ENCODE data around the gene DSG4.
"Not testable (repeated sequence)": the region's sequence is repeated elsewhere in the genome, so short reads cannot be mapped to it uniquely, and the experiment has no call there.

The DSG4 gene

GRCh38 chr18:31376477-31376876, at the start of gene DSG4:
TSS of gene DSG4 (plus strand) at chr18:31376777. CDS start at chr18:31376912, 135 bp downstream.
- no peak for DNase-seq

- DNase-seq, result no peak
Observed at GRCh38 chr18:31329787-31330438, 46.7 kb upstream of the DSG4 start.

GRCh38 chr18:31343454-31343853, 33.1 kb upstream of the DSG4 start:
- DNase-seq, result no peak

GRCh38 chr18:31353336-31353735, 23.2 kb upstream of the DSG4 start:
- DNase-seq, result not testable (repeated sequence)

GRCh38 chr18:31354990-31355389, 21.6 kb upstream of the DSG4 start:
- no peak for DNase-seq

- DNase-seq, result no peak
Observed at GRCh38 chr18:31356025-31356424, 20.6 kb upstream of the DSG4 start.

GRCh38 chr18:31364190-31364589, 12.4 kb upstream of the DSG4 start:
- DNase-seq, result no peak

- DNase-seq, result no peak
Observed at GRCh38 chr18:31369478-31369877, 7.1 kb upstream of the DSG4 start.

GRCh38 chr18:31371989-31372388, 4.6 kb upstream of the DSG4 start:
- no peak for DNase-seq

- DNase-seq, result no peak
Observed at GRCh38 chr18:31373641-31374040, 2.9 kb upstream of the DSG4 start.

GRCh38 chr18:31380912-31381311, 4.3 kb downstream of the DSG4 start:
- no peak for DNase-seq

- no peak for DNase-seq
Observed at GRCh38 chr18:31382107-31382506, 5.5 kb downstream of the DSG4 start.

- DNase-seq, result no peak
Observed at GRCh38 chr18:31386741-31387140, 10.2 kb downstream of the DSG4 start.

- DNase-seq, result no peak
Observed at GRCh38 chr18:31393286-31393685, 16.7 kb downstream of the DSG4 start.

- DNase-seq, result no peak
Observed at GRCh38 chr18:31396796-31397612, 20.4 kb downstream of the DSG4 start.

- DNase-seq, result no peak
Observed at GRCh38 chr18:31398191-31398590, 21.6 kb downstream of the DSG4 start.

- no peak for DNase-seq
Observed at GRCh38 chr18:31399306-31400032, 22.9 kb downstream of the DSG4 start.

GRCh38 chr18:31401156-31402025, 24.8 kb downstream of the DSG4 start:
- no peak for DNase-seq

GRCh38 chr18:31402026-31402373, 25.4 kb downstream of the DSG4 start:
- DNase-seq, result no peak

- DNase-seq, result no peak
Observed at GRCh38 chr18:31403409-31403808, 26.8 kb downstream of the DSG4 start.

GRCh38 chr18:31407649-31408048, 31.1 kb downstream of the DSG4 start:
- DNase-seq, result no peak

- DNase-seq, result no peak
Observed at GRCh38 chr18:31409276-31409675, 32.7 kb downstream of the DSG4 start.

Data from KG1 (cell line).